SK-N-SH treated with all-trans-retinoic acid at 6 μM for 48 hours (cell line): ENCODE measurements around the gene PAX3.

Source experiments
- ARNTL ChIP-seq: fragments of 450-650 bp; formaldehyde crosslinking; IDR thresholded peaks from 2 replicates; pipeline ENCODE4 v1.5.0; 2020; ENCODE audit warnings: low read depth, mild to moderate bottlenecking, moderate library complexity, borderline replicate concordance
- ISL1 ChIP-seq: fragments of 250-450 bp; sonication (Bioruptor Pico); IDR thresholded peaks from 2 replicates; pipeline ENCODE4 v2.1.2; 2022; ENCODE audit warnings: mild to moderate bottlenecking, moderate library complexity
- PATZ1 ChIP-seq: fragments of 250-450 bp; sonication (Bioruptor Pico); IDR thresholded peaks from 2 replicates; pipeline ENCODE4 v1.8.0; 2020; ENCODE audit warnings: mild to moderate bottlenecking, moderate library complexity, borderline replicate concordance
- ZC3H10 ChIP-seq: fragments of 250-450 bp; sonication (Bioruptor Pico); IDR thresholded peaks from 2 replicates; pipeline ENCODE4 v1.5.1; 2021; ENCODE audit warnings: mild to moderate bottlenecking, moderate library complexity
- ZFP3 ChIP-seq: fragments of 250-450 bp; sonication (Bioruptor Pico); IDR thresholded peaks from 2 replicates; pipeline ENCODE4 v1.5.0; 2020; ENCODE audit warnings: mild to moderate bottlenecking, moderate library complexity
- ZNF70 ChIP-seq: fragments of 450-650 bp; formaldehyde crosslinking; IDR thresholded peaks from 2 replicates; pipeline ENCODE4 v1.5.0; 2020; ENCODE audit warnings: mild to moderate bottlenecking, moderate library complexity

GRCh38 chr2:222299906-222300725, 1.3 kb upstream of the PAX3 start:
- no peak for TF ChIP-seq ZNF70
- no peak for TF ChIP-seq ZC3H10 (CRISPR knock-in tag)
- TF ChIP-seq PATZ1 (CRISPR knock-in tag): no peak
- no peak for TF ChIP-seq ARNTL (CRISPR knock-in tag)
- no peak for TF ChIP-seq ISL1
- no peak for TF ChIP-seq ZFP3 (CRISPR knock-in tag)
